Stimulated activated naive CD8-positive, alpha-beta T cell treated with anti-CD3 and anti-CD28 coated beads, Interleukin-15, amount 100 ng/mL, for 72 hours (primary cell): Measurements from ENCODE around the gene PCDHGB7.

Experiments
- ATAC-seq: fragments of 150-1000 bp; cut with Tn5 transposase; 2 replicates; pipeline ENCODE4 v1.10.0; 2021; ENCODE audit warnings: mild to moderate bottlenecking, moderate library complexity
- DNase-seq, 2 donors: peaks; one replicate each; pipeline ENCODE4 v3.0.0; 2021 to 2022
- H3K27ac Mint-ChIP-seq, 2 donors: one replicate each; pipeline ENCODE4 v1.8.0; 2022; ENCODE audit warnings: mild to moderate bottlenecking in 2 of 2, mixed read lengths in 2 of 2, moderate library complexity in 2 of 2
- H3K27me3 Mint-ChIP-seq: one replicate; pipeline ENCODE4 v1.8.0; 2022; ENCODE audit warnings: mixed read lengths
- H3K4me1 Mint-ChIP-seq: one replicate; pipeline ENCODE4 v1.8.0; 2022; ENCODE audit warnings: mild to moderate bottlenecking, mixed read lengths
- H3K4me3 Mint-ChIP-seq, 2 donors: one replicate each; pipeline ENCODE4 v1.8.0; 2022; ENCODE audit warnings: mild to moderate bottlenecking in 2 of 2, mixed read lengths in 2 of 2, moderate library complexity in 1 of 2
- H3K9me3 Mint-ChIP-seq, 2 donors: one replicate each; pipeline ENCODE4 v1.8.0; 2022; ENCODE audit warnings: mixed read lengths in 2 of 2

PCDHGB7 gene

DNA sequence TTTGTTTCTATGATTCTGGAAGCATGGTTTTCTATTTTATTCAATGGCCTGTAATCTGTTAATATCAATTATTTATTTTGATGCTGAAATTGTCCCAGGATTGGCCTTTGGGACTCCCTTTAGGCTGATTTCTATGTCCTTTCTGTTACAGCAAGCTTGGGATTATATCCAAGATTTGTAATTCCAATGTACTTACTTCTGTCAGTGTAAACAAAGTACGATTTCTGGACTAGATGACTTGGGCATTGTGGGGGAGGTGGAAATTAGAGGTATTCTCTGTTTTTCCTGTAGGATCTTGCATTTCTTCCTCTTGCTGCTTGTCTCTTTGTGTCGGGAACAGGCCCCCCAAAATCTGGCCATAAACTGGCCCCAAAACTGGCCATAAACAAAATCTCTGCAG is 16.5 kb downstream of the PCDHGB7 start:
- Mint-ChIP-seq H3K27me3 (peaks cover 43% of the 10 kb centered on the region), H3K4me1 (peaks cover 20% of the 10 kb centered on the region), H3K9me3 (peaks cover 14 to 38% of the 10 kb centered on the region in 2 donors), H3K27ac (no peak overlapping the region), H3K4me3 (no peak overlapping the region)
- ATAC-seq, result no peak
- DNase-seq, result no peak

DNA sequence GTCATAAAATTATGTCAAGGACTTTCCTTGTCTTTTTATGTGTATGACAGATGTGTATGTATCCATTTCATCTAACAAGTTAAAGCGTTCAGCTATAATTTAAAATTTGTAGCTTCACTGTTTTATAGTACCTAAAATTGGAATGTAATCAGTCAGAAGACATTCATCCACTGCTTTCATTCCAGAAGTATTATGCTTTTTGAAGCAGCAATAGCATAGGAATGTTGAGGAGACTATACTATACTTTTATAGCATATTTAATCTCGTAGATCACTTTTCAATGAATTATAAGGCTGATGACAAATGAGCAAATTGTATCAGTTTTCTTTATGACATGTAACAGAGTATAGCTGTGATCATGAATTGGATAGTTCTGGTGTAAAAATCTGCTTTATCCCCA is 19.7 kb downstream of the PCDHGB7 start:
- peaks cover under 1% of the 10 kb centered on the region for H3K4me1 Mint-ChIP-seq
- H3K27ac Mint-ChIP-seq, result no peak overlapping the region
- H3K4me3 Mint-ChIP-seq, result no peak overlapping the region
- peaks cover 30% of the 10 kb centered on the region for H3K27me3 Mint-ChIP-seq
- peaks cover 9 to 28% of the 10 kb centered on the region in 2 donors for H3K9me3 Mint-ChIP-seq
- no peak for DNase-seq
- no peak for ATAC-seq

DNA sequence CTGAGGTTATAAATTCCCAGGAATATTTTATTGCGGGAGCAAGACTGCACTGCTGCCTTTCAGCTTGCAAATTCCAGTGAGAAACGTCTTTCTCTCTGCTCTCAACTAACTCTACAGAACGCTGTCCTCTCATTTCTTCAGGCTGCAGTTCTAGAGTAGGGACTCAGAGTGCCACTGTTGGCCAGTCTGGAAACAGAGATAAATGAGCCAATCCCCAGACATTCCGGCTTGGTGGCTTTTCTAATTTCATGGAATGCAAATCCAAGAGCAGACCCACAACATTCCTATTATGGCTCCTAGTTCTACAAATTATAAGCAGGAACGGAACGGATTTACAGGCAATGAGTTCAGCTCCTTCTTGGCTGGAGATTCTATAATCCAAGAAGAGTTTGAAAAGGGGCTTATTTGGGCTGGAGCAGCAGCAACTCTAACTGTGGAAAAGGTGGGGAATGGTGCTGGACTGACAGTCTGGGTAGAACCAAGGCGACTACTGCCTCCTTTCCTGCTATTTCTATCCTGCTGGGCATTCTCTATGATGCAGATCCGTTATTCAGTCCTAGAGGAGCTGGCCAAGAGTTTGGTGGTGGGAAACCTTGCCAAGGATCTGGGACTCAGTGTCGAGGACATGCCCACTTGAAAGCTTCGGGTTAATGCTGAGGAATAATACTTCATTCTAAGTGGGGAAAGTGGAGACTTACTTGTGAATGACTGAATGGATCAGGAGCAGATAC is 22.1 kb downstream of the PCDHGB7 start:
- Mint-ChIP-seq H3K4me3 (no peak overlapping the region), H3K4me1 (no peaks in the 10 kb centered on the region), H3K27me3 (peaks cover 24% of the 10 kb centered on the region), H3K9me3 (peaks cover 4 to 13% of the 10 kb centered on the region in 2 donors), H3K27ac (no peak overlapping the region)
- ATAC-seq (no peak), DNase-seq (no peak)

DNA sequence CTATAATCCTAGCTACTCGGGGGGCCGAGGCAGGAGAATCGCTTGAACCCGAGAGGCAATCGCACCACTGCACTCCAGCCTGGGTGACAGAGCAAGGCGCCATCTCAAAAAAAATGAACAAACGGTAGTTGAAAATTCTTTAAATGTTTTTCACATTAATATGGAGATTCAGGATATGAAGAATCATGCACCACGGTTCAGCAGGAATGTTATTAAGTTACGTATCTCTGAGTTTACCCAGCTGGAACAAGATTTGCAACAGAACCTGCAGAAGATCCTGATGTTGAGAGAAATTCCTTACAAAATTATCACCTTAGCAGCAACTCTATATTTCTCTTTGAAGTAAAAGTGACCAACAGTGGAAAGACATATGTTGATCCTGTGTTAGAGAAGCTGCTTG is 22.9 kb downstream of the PCDHGB7 start:
- Mint-ChIP-seq H3K4me3 (no peak overlapping the region), H3K27ac (no peak overlapping the region), H3K4me1 (no peaks in the 10 kb centered on the region), H3K27me3 (peaks cover 31% of the 10 kb centered on the region), H3K9me3 (peaks cover 4 to 13% of the 10 kb centered on the region in 2 donors)
- ATAC-seq (no peak), DNase-seq (no peak)

DNA sequence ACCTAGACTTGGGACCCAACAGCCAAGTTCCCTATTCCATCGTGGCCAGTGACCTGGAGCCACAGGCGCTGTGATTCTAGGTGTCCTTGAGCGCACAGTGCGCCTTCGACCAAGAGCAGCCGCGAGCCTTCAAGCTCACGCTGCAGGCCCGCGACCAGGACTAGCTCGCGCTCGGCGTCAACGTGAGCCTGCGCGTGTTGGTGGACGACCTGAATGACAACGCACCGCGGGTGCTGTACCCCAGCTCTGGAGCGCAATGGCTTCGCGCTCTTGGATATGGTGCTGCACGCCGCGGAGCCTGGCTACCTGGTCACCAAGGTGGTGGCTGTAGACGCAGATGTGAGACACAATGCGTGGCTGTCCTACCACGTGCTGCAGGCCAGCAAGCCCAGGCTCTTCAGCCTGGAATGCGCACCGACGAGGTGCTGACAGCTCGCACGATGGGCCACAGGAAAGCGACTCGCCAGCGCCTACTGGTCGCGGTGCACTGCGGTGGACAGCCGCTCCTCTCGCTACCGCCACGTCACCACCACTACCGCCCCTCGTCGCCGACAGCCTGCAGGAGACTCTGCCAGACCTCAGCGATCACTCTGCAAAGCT is 24.2 kb downstream of the PCDHGB7 start:
- DNase-seq (no peak), ATAC-seq (no peak)
- Mint-ChIP-seq H3K9me3 (peaks cover 4 to 13% of the 10 kb centered on the region in 2 donors), H3K4me1 (no peaks in the 10 kb centered on the region), H3K27me3 (peaks cover 45% of the 10 kb centered on the region), H3K4me3 (no peak overlapping the region), H3K27ac (no peak overlapping the region)

DNA sequence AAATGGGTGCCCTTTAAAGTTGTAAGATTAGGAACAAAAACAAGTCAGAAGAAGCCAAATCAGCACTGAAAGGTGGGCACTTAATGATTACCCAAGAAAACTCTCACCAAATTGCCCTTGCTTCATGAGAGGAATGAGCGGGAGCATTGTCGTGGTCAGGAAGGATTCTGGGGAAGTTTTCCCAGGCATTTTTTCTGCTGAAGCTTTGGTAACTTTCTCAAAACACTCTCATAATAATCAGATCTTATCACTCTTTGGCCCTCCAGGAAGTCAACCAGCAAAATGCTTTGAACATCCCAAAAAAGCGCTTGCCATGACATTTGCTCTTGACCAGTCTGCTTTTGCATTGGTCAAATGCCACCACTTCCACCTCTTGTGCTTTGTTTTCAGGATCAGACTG is 47.9 kb downstream of the PCDHGB7 start:
- Mint-ChIP-seq H3K27ac (no peak overlapping the region), H3K27me3 (peaks cover 16% of the 10 kb centered on the region), H3K4me1 (no peaks in the 10 kb centered on the region), H3K9me3 (no peaks in the 10 kb centered on the region), H3K4me3 (no peak overlapping the region)
- DNase-seq (no peak), ATAC-seq (no peak)
